Measurements from ENCODE around the gene LFNG.

LFNG gene

DNA sequence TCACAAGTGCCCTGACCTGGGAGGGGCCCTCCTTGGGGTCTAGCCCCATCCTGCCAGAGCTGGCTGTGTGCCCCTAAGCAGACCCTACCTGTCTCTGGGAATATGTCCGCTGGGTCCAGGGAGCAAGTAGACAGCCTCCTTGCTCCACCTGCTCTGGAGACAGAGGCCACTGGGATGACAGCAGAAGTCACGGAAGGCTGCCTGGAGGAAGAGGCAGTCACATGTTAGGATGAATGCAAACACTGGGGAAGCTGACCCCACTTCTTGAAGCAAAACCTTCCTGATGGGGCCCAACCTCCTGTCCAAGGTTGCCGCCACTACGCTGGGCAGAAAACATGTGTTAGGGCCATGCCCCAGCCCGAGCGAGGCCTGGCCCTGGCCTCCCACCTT lies 11.7 kb upstream of the LFNG start:
- no peak overlapping the region for H3K4me3 ChIP-seq (ENCODE audit: low read length)
- TF ChIP-seq, protein P1, sequence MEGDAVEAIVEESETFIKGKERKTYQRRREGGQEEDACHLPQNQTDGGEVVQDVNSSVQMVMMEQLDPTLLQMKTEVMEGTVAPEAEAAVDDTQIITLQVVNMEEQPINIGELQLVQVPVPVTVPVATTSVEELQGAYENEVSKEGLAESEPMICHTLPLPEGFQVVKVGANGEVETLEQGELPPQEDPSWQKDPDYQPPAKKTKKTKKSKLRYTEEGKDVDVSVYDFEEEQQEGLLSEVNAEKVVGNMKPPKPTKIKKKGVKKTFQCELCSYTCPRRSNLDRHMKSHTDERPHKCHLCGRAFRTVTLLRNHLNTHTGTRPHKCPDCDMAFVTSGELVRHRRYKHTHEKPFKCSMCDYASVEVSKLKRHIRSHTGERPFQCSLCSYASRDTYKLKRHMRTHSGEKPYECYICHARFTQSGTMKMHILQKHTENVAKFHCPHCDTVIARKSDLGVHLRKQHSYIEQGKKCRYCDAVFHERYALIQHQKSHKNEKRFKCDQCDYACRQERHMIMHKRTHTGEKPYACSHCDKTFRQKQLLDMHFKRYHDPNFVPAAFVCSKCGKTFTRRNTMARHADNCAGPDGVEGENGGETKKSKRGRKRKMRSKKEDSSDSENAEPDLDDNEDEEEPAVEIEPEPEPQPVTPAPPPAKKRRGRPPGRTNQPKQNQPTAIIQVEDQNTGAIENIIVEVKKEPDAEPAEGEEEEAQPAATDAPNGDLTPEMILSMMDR (conservative IDR thresholded peaks at IDR 0.05; ENCODE audit: low read depth, low read length): no peak
- DNase-seq (ENCODE audit: low read depth): no peak

DNA sequence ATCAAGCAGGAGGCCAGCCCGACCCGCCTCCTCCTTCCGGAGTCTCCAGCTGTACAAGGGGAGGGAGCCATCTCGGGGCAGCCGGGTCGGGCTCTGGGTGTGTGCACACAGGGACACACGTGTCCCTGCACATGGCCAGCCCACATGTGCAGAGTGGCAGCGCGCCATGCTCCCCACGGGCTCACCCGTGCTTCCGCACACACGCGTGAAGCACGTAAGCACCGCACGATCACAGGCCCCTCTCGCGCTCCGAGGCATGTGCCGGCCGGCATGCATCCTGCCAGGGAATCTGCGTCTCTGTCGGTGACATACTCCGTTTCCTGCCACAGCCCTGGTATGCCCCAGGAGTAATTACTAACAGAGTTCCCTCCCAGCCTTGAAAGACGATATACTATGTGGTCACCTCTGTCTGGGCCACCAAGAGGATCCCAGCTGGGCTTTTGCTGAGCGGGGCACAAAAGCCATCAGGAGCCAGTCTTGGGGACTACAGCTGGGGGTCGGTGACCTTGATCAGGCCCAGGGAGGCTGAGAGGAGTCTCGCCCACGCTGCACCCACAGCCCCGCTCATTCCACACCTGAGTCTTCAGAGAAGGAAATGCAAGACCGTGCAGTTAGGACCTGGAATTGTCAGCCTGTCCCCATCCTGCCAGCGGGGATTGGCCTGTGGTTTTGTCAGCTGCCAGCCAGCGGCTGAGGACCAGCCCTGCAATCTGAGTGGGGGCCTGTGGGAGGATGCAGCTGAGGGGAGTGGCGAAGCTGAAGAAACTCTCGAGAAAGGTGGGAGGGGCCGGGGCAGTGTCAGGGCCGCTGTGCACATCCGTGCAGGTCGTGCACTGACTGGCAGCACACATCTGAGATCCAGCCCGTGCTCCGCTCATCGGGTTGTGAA lies 11.0 kb upstream of the LFNG start:
- TF ChIP-seq, protein P1 (conservative IDR thresholded peaks at IDR 0.05; ENCODE audit: low read depth, low read length): no peak
- H3K4me3 ChIP-seq (ENCODE audit: low read length): no peak overlapping the region
- DNase-seq (ENCODE audit: low read depth): no peak

DNA sequence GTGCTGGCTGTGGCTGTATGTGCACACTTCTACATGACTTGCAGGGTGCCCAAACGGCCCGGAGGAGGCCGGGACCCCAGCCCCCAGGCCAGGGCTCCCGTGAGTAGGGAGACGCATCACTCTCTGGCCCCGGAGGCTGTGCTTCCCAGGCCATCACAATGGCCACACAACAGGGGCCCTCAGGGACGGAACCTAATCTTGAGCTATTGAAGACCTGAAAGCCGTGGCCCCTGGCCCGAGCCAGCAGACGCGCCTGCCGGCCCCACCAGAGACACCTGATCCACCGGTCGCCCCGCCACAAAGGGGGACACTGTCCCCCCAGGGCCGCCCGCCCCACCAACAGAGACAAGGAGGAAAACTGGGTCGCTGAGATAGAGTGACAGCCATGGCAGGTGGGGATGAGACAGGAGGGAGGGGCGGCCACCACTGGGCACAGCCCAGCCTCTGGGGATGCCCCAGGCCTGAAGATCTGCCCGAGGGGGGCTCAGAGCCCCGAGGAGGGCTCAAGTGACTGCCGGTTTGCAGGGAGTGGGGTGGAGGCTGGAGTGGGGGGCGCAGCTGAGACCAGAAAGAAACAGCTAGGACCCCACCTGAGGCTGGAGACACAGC lies 10.2 kb upstream of the LFNG start:
- no peak for DNase-seq (ENCODE audit: low read depth)
- TF ChIP-seq, protein P1 (conservative IDR thresholded peaks at IDR 0.05; ENCODE audit: low read depth, low read length): no peak
- no peak overlapping the region for H3K4me3 ChIP-seq (ENCODE audit: low read length)

DNA sequence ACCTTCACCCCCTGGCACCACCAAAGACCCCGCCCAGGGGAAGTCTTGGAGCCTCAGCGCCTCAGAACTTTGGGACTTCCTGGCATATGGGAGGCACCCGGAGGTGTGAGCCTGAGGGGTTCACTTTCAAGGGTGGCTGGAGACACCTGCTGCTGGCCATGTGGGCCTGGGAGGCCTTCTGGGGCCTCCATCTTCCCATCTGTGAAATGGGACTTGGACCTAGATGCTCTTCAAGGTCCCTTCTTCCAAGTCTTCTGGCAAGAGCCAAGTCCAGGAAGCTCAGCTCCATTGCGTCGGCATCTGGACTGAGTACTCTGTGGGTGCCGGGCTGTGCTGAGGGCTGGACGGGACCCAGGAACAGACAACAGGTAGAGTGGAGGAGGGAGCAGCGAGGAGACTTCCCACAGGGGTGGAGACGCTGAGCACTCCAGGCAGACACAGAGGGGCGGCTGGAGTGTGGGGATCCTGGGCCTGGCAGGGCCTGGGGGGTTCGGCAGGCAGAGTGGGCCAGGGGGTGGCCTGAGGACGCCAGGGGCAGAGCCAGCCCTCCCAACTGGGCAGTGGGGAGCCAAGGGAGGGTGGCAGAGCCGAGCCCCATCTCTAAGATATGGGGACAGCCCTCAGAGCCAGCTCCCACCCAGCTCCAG lies 9.3 kb upstream of the LFNG start:
- no peak for DNase-seq (ENCODE audit: low read depth)
- H3K4me3 ChIP-seq (ENCODE audit: low read length): no peak overlapping the region

DNA sequence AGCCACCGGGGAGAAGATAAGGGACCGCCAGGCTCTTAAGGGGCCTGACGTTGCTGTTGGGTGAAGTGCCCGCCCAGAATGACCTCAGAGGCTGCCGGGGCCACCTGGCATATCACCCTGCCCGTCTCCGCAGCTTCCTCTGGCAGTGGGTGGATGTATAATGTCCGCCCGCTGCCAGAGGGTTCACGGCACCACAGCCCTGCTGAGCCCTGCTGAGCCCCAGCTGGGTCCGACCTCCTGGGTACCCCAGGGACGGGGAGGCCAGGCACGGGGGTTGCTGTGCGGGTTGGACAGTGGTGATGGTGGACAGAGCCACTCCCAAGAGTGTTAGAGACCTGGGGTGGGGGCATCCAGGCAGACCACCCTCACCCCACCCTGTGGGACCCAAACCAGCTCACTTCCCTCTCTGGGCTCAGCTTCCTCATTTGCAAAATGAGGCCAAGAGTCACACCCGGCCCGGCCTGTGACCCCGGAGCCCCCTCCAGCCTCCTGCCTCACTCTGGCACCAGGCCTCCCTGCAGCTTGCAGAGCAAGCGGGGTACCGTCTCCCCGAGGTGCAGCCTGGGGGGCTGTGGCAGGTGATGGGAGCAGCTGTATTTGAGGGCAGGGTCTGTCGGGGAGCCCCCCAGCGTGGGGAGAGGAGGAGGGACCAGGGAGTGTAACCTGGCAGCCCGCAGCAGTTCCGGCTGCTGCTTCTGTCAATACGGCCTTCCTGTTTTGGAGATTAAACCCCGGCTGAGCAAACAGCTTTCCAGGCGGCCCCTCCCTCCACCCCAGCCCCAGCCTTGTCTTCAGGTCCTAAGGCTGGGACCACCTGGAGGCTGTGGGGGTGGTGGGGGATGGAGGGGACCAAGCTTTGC lies 8.4 kb upstream of the LFNG start:
- TF ChIP-seq, protein P1 (conservative IDR thresholded peaks at IDR 0.05; ENCODE audit: low read depth, low read length): no peak
- H3K4me3 ChIP-seq (ENCODE audit: low read length): no peak overlapping the region
- DNase-seq (ENCODE audit: low read depth): no peak

More for the DNA sequence above, 9.3 kb upstream of the LFNG start:
- TF ChIP-seq, protein P1 (conservative IDR thresholded peaks at IDR 0.05; ENCODE audit: low read depth, low read length): no peak

DNA sequence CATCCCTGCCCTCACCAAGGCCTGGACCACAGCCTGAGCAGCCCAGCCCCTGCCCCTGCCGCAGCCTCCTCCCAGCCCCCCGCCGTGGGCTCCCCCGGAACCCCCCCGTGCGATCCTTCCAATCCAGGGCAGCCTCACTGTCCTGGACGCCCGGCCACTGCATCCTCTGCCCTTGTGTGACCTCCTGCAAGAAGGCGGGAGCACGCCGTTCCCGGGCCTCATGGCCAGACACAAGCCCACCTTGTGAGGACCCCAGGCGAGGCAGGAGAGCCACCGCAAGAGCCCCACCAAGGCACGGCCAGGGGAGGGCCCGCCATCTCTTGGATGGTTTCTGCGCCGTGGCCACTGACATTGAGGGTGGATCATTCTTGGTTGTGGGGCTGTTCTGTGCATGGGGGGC lies 7.8 kb upstream of the LFNG start:
- DNase-seq (ENCODE audit: low read depth): no peak
- H3K4me3 ChIP-seq (ENCODE audit: low read length): no peak overlapping the region
- TF ChIP-seq, protein P1 (conservative IDR thresholded peaks at IDR 0.05; ENCODE audit: low read depth, low read length): no peak
